HepG2 (cell line): Measurements from ENCODE around the gene ENTREP3. TPM values are rescaled to one million over a fixed set of nuclear protein-coding genes. Genes with fewer than 3 reads are reported as not detected.

ENCODE experiments used
- CHCHD3 ChIP-seq: sonication (generic); formaldehyde crosslinking; IDR thresholded peaks from 2 replicates; pipeline ENCODE4 v1.8.0; 2022; ENCODE audit warnings: mild to moderate bottlenecking, missing genetic modification reagents, moderate library complexity
- ELF4 ChIP-seq: sonication (generic); formaldehyde crosslinking; IDR thresholded peaks from 2 replicates; pipeline ENCODE4 v1.5.0; 2020; ENCODE audit warnings: missing genetic modification reagents, mild to moderate bottlenecking, moderate library complexity, borderline replicate concordance
- ESRRA ChIP-seq: sonication (generic); formaldehyde crosslinking; IDR thresholded peaks from 2 replicates; pipeline ENCODE4 v1.5.1; 2020; ENCODE audit warnings: mild to moderate bottlenecking, low read depth, missing genetic modification reagents
- FIP1L1 ChIP-seq: fragments of 200-400 bp; formaldehyde crosslinking; IDR thresholded peaks from 2 replicates; pipeline ENCODE4 v1.6.1; 2018; ENCODE audit warnings: low read depth, mild to moderate bottlenecking, low read length, moderate library complexity, borderline replicate concordance; ENCODE audit not compliant: insufficient read depth
- GABPA ChIP-seq, 2 experiments: IDR thresholded peaks; 2 replicates each; pipeline ENCODE4 v1.6.1; 2011 to 2016; ENCODE audit warnings: low read depth in 2 of 2, low read length in 1 of 2, missing biosample characterization in 1 of 2, missing genetic modification characterization in 1 of 2
- GATAD2A ChIP-seq: IDR thresholded peaks from 2 replicates; pipeline ENCODE4 v1.6.1; 2016
- HNRNPLL ChIP-seq: fragments of 200-400 bp; formaldehyde crosslinking; IDR thresholded peaks from 2 replicates; pipeline ENCODE4 v1.6.1; 2017; ENCODE audit warnings: mild to moderate bottlenecking, low read depth, low read length; ENCODE audit not compliant: poor library complexity, severe bottlenecking
- HOXA5 ChIP-seq: sonication (generic); formaldehyde crosslinking; IDR thresholded peaks from 2 replicates; pipeline ENCODE4 v1.4.0; 2020; ENCODE audit warnings: missing genetic modification reagents
- KLF11 ChIP-seq: IDR thresholded peaks from 2 replicates; pipeline ENCODE4 v1.6.1; 2016; ENCODE audit warnings: missing compliant biosample characterization
- PLRG1 ChIP-seq: fragments of 450-650 bp; conservative IDR thresholded peaks from 2 replicates; pipeline ENCODE4 v1.6.1; 2016
- PRPF4 ChIP-seq: fragments of 200-400 bp; formaldehyde crosslinking; IDR thresholded peaks from 2 replicates; pipeline ENCODE4 v1.6.1; 2016; ENCODE audit warnings: low read length, low read depth; ENCODE audit not compliant: poor library complexity, severe bottlenecking
- THAP7 ChIP-seq: sonication (generic); formaldehyde crosslinking; IDR thresholded peaks from 2 replicates; pipeline ENCODE4 v1.8.1; 2023; ENCODE audit warnings: mild to moderate bottlenecking, missing genetic modification reagents
- ZBTB25 ChIP-seq: IDR thresholded peaks from 2 replicates; pipeline ENCODE4 v1.6.1; 2018; ENCODE audit warnings: missing genetic modification reagents
- ZEB1 ChIP-seq: IDR thresholded peaks from 2 replicates; pipeline ENCODE4 v1.6.1; 2012; ENCODE audit warnings: mild to moderate bottlenecking, low read depth, inconsistent platforms; ENCODE audit not compliant: insufficient replicate concordance
- ZKSCAN5 ChIP-seq: sonication (generic); formaldehyde crosslinking; IDR thresholded peaks from 2 replicates; pipeline ENCODE4 v1.5.1; 2020; ENCODE audit warnings: mild to moderate bottlenecking, missing genetic modification reagents
- ZNF280D ChIP-seq: sonication (generic); formaldehyde crosslinking; IDR thresholded peaks from 2 replicates; pipeline ENCODE4 v1.5.1; 2020; ENCODE audit warnings: mild to moderate bottlenecking, missing genetic modification reagents
- ZNF30 ChIP-seq: sonication (generic); formaldehyde crosslinking; IDR thresholded peaks from 2 replicates; pipeline ENCODE4 v1.5.0; 2020; ENCODE audit warnings: mild to moderate bottlenecking, missing genetic modification reagents
- ZNF44 ChIP-seq: sonication (generic); formaldehyde crosslinking; IDR thresholded peaks from 2 replicates; pipeline ENCODE4 v1.5.1; 2020; ENCODE audit warnings: mild to moderate bottlenecking, missing genetic modification reagents
- ZNF530 ChIP-seq: sonication (generic); formaldehyde crosslinking; IDR thresholded peaks from 2 replicates; pipeline ENCODE4 v1.5.0; 2020; ENCODE audit warnings: low read depth, mild to moderate bottlenecking, missing genetic modification reagents
- ZNF574 ChIP-seq: sonication (generic); formaldehyde crosslinking; IDR thresholded peaks from 2 replicates; pipeline ENCODE4 v1.4.0; 2020; ENCODE audit warnings: missing genetic modification reagents
- polyA plus RNA-seq, 8 experiments: library from polyadenylated mRNA; depleted of rRNA in 3 of 8; stranded (reverse) in 7 of 8; unstranded in 1 of 8; fragments of >200 nt; fragmentation: Illumina TruSeq in 4 of 8; extraction: Trizol in 4 of 8; gene quantifications; 2 replicates each; pipeline versions ENCODE4 v1.2.1 to v1.2.3, GENCODE V29; 2011 to 2016; ENCODE audit warnings: low read depth in 4 of 8, missing spikeins in 1 of 8, mixed read lengths in 1 of 8; ENCODE audit not compliant: insufficient read depth in 1 of 8
- total RNA-seq, 5 experiments: library from RNA; depleted of rRNA; stranded (reverse); fragments of >200 nt; fragmentation: Illumina TruSeq; extraction: Trizol; gene quantifications; 2 replicates each; pipeline ENCODE4 v1.2.3, GENCODE V29; 2016; ENCODE audit warnings: low read depth in 1 of 5

ENTREP3 gene
- total and polyA plus RNA-seq, 2 of the 13 experiments (the other 11 are each of a cell fraction or from before 2014, with no cell fraction given) = 4.1 to 9.9 TPM

- TF ChIP-seq THAP7 (CRISPR knock-in tag) (no peak), ZKSCAN5 (CRISPR knock-in tag) (no peak), PRPF4 (peak; percentile 19), ZNF44 (no peak), ZNF574 (CRISPR knock-in tag) (peak; percentile 74; the same call in 1 of the 2 replicates), PLRG1 (no peak), ZBTB25 (CRISPR knock-in tag) (0 out of 2 replicates have a peak, but pooled peaks have one; percentile 22), ZEB1 (no peak), KLF11 (CRISPR knock-in tag) (no peak), GATAD2A (CRISPR knock-in tag) (no peak), FIP1L1 (no peak), CHCHD3 (CRISPR knock-in tag) (no peak), ZNF30 (no peak), ELF4 (CRISPR knock-in tag) (no peak), HOXA5 (CRISPR knock-in tag) (no peak), ZNF530 (CRISPR knock-in tag) (no peak), ESRRA (CRISPR knock-in tag) (no peak; the same call in 1 of the 2 replicates), GABPA (IDR thresholded peaks at IDR 0.05; ENCODE audit: low read depth, low read length) (peak; percentile 80), GABPA (CRISPR knock-in tag; IDR thresholded peaks at IDR 0.05; ENCODE audit: low read depth) (peak; percentile 91), ZNF280D (CRISPR knock-in tag) (no peak), HNRNPLL (peak; percentile 47)
Observed at GRCh38 chr1:155208541-155209311, 46.6 kb downstream of the ENTREP3 start, which contains the start of gene MTX1 (continued).
